MM.1S (cell line): ENCODE results near the gene PGAP1.

Source experiments
- DNase-seq: peaks from one replicate; pipeline ENCODE4 v3.0.0-alpha.2; 2015
- H2AFZ ChIP-seq: fragments of 300-600 bp; sonication (generic); 2 replicates; pipeline ENCODE4 v1.6.0; 2016; ENCODE audit warnings: antibody characterized with exemption, low read length
- H3F3A ChIP-seq: fragments of 300-600 bp; sonication (generic); 2 replicates; pipeline ENCODE4 v1.6.1; 2016; ENCODE audit warnings: mild to moderate bottlenecking, antibody characterized with exemption, low read length, moderate library complexity, mixed read lengths; ENCODE audit not compliant: insufficient read depth
- H3K27ac ChIP-seq: fragments of 300-600 bp; sonication (generic); 2 replicates; pipeline ENCODE4 v1.5.1; 2016; ENCODE audit warnings: mild to moderate bottlenecking, low read length
- H3K27me3 ChIP-seq: fragments of 300-600 bp; sonication (generic); replicated peaks from 2 replicates; pipeline ENCODE4 v1.6.0; 2016; ENCODE audit warnings: low read length; ENCODE audit not compliant: insufficient read depth
- H3K36me3 ChIP-seq: fragments of 300-600 bp; sonication (generic); replicated peaks from 2 replicates; pipeline ENCODE4 v1.6.1; 2016; ENCODE audit warnings: mild to moderate bottlenecking, low read length, mixed read lengths; ENCODE audit not compliant: insufficient read depth
- H3K4me1 ChIP-seq: fragments of 300-600 bp; sonication (generic); 2 replicates; pipeline ENCODE4 v1.6.1; 2016; ENCODE audit warnings: low read length, mixed read lengths
- H3K4me2 ChIP-seq: fragments of 300-600 bp; sonication (generic); 2 replicates; pipeline ENCODE4 v1.6.0; 2016; ENCODE audit warnings: low read depth, low read length
- H3K4me3 ChIP-seq: fragments of 300-600 bp; sonication (generic); 2 replicates; pipeline ENCODE4 v1.5.1; 2016; ENCODE audit warnings: low read length, mixed read lengths
- H3K79me2 ChIP-seq: fragments of 300-600 bp; sonication (generic); 2 replicates; pipeline ENCODE4 v1.6.1; 2016; ENCODE audit warnings: mixed run types, low read length, mixed read lengths
- H3K9ac ChIP-seq: fragments of 300-600 bp; sonication (generic); 2 replicates; pipeline ENCODE4 v1.6.1; 2016; ENCODE audit warnings: low read length, mixed read lengths
- H3K9me2 ChIP-seq: fragments of 300-600 bp; sonication (generic); replicated peaks from 2 replicates; pipeline ENCODE4 v1.6.1; 2016; ENCODE audit warnings: mild to moderate bottlenecking, low read length, mixed read lengths; ENCODE audit not compliant: insufficient read depth
- H3K9me3 ChIP-seq: fragments of 300-600 bp; sonication (generic); replicated peaks from 2 replicates; pipeline ENCODE4 v1.6.1; 2016; ENCODE audit warnings: mild to moderate bottlenecking, low read length, mixed read lengths; ENCODE audit not compliant: insufficient read depth
- H4K20me1 ChIP-seq: fragments of 300-600 bp; sonication (generic); 2 replicates; pipeline ENCODE4 v1.6.1; 2016; ENCODE audit warnings: mild to moderate bottlenecking, low read length, moderate library complexity, mixed read lengths; ENCODE audit not compliant: insufficient read depth
- EZH2 ChIP-seq: fragments of 300-600 bp; sonication (generic); optimal IDR thresholded peaks from 2 replicates; pipeline ENCODE3; 2017; ENCODE audit warnings: low read depth, mild to moderate bottlenecking, antibody characterized with exemption, low read length, mixed read lengths
- EZH2phosphoT487 ChIP-seq: fragments of 300-600 bp; sonication (generic); IDR thresholded peaks from 2 replicates; pipeline ENCODE4 v1.6.1; 2018; ENCODE audit warnings: antibody characterized with exemption, low read length
- TF ChIP-seq, protein P1 (sequence below): fragments of 300-600 bp; sonication (generic); IDR thresholded peaks from 2 replicates; pipeline ENCODE4 v1.5.1; 2016; ENCODE audit warnings: antibody characterized with exemption, low read length, mixed read lengths

Gene PGAP1

GRCh38 chr2:196918927-196919326 lies 7.6 kb downstream of the PGAP1 start:
- Histone ChIP-seq H2AFZ (no peak overlapping the region), H3F3A (0 out of 2 replicates have a peak, but pooled peaks cover 6% of the 10 kb centered on the region), H3K4me1 (peaks cover 9% of the 10 kb centered on the region), H3K9me2 (no peaks in the 10 kb centered on the region), H3K27ac (no peak overlapping the region), H3K36me3 (no peaks in the 10 kb centered on the region), H4K20me1 (no peaks in the 10 kb centered on the region), H3K27me3 (no peaks in the 10 kb centered on the region), H3K9me3 (no peaks in the 10 kb centered on the region), H3K79me2 (no peaks in the 10 kb centered on the region), H3K4me3 (no peak overlapping the region), H3K9ac (no peak overlapping the region), H3K4me2 (no peak overlapping the region)
- TF ChIP-seq, protein P1, sequence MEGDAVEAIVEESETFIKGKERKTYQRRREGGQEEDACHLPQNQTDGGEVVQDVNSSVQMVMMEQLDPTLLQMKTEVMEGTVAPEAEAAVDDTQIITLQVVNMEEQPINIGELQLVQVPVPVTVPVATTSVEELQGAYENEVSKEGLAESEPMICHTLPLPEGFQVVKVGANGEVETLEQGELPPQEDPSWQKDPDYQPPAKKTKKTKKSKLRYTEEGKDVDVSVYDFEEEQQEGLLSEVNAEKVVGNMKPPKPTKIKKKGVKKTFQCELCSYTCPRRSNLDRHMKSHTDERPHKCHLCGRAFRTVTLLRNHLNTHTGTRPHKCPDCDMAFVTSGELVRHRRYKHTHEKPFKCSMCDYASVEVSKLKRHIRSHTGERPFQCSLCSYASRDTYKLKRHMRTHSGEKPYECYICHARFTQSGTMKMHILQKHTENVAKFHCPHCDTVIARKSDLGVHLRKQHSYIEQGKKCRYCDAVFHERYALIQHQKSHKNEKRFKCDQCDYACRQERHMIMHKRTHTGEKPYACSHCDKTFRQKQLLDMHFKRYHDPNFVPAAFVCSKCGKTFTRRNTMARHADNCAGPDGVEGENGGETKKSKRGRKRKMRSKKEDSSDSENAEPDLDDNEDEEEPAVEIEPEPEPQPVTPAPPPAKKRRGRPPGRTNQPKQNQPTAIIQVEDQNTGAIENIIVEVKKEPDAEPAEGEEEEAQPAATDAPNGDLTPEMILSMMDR: no peak
- no peak for TF ChIP-seq EZH2
- no peak for TF ChIP-seq EZH2phosphoT487
- DNase-seq: no peak

- TF ChIP-seq EZH2phosphoT487: no peak
- TF ChIP-seq EZH2: no peak
- TF ChIP-seq, protein P1: no peak
- H3K79me2 ChIP-seq: no peaks in the 10 kb centered on the region
- no peaks in the 10 kb centered on the region for H3K27me3 ChIP-seq
- 0 out of 2 replicates have a peak, but pooled peaks cover 6% of the 10 kb centered on the region for H3F3A ChIP-seq
- no peak for DNase-seq
- H3K4me2 ChIP-seq: no peak overlapping the region
- H2AFZ ChIP-seq: no peak overlapping the region
- no peak overlapping the region for H3K27ac ChIP-seq
- no peaks in the 10 kb centered on the region for H3K9me3 ChIP-seq
- no peak overlapping the region for H3K9ac ChIP-seq
- H3K9me2 ChIP-seq: no peaks in the 10 kb centered on the region
- H3K36me3 ChIP-seq: no peaks in the 10 kb centered on the region
- H3K4me1 ChIP-seq: peaks cover 9% of the 10 kb centered on the region
- no peak overlapping the region for H3K4me3 ChIP-seq
- H4K20me1 ChIP-seq: no peaks in the 10 kb centered on the region
These were observed 8.7 kb downstream of the PGAP1 start for GRCh38 chr2:196917802-196918201.

DNA sequence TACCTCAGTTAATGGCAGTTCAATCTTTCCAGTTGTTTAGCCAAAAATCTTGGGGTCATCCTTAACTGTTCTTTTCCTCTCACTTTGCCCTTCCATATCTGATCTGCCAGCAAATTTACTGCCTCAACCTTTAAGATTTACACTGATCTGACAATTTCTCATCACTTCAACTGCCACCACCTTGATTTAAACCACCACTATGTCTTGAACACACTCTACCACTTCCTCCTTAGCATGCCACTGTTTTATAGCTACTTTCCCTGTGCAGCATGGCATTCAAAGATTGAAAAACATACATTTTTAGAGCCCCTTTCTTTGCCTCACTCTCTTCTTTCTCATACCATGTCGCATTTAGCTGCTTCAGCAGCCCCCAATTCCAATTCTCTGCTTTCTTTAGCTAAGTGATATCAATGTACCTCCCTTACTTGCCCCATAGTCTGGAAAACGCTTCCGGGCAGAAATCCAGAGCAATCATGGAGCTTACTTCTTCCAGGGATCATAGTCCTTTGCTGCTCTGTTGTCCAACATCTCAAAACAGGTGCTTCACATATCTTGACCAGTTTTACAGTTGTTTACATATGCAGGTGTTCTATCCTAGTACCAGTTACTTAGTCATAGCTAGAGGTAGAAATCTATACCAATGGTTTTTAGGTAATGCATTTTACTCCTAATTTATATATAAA lies 10.9 kb downstream of the PGAP1 start:
- Histone ChIP-seq H3F3A (0 out of 2 replicates have a peak, but pooled peaks cover 6% of the 10 kb centered on the region), H3K27me3 (no peaks in the 10 kb centered on the region), H3K9me2 (no peaks in the 10 kb centered on the region), H3K79me2 (no peaks in the 10 kb centered on the region), H3K4me3 (no peak overlapping the region), H3K9ac (no peak overlapping the region), H2AFZ (peak overlapping the region; percentile 33), H4K20me1 (no peaks in the 10 kb centered on the region), H3K4me2 (peak overlapping the region; percentile 38), H3K4me1 (peaks cover 9% of the 10 kb centered on the region), H3K9me3 (no peaks in the 10 kb centered on the region), H3K27ac (peak overlapping the region; percentile 25; the same call in 1 of the 2 replicates), H3K36me3 (no peaks in the 10 kb centered on the region)
- DNase-seq: no peak
- TF ChIP-seq, protein P1: no peak
- TF ChIP-seq EZH2 (no peak), EZH2phosphoT487 (no peak)
